ENCODE results near the gene IKZF1.

The IKZF1 gene

DNA sequence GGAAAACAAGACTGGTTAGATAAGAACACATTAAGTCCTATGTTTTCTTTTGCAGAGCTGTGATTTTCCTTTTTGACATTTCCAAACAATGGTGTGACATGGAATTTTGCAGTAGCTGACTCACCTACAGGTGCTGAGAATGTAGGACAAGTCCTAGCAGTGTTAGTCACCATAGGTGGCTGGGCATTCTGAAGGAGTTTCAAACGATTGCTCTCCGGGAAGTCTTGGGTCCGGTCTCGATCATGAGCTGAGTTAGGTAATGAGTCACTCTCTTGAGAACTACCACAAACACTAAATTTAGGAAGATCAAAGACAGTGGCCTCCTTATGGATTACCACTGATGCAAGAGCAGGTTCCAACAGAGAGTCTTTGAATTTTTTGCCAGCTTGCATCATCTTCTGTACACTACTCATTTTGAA, 142.0 kb downstream of the IKZF1 start:
- DNase-seq, result no peak

DNA sequence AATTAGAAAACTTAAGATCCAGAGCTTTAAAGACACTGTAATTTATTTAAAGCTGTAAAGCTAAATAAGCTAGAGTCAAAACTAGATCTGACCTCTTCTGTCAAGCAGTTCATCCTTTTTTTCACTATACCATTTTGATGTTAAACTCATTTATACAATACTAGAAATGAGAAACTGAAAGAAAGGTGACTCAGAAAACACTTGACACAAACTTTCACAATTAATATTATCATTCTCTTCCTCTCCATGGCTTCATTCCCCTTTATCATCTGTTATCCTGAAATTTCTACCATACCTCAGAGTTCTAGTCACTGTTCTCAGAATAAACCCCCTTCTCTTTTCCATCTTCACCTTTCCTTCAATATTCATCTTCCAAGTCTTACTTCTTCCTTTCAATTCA, 144.3 kb downstream of the IKZF1 start:
- no peak for DNase-seq

DNA sequence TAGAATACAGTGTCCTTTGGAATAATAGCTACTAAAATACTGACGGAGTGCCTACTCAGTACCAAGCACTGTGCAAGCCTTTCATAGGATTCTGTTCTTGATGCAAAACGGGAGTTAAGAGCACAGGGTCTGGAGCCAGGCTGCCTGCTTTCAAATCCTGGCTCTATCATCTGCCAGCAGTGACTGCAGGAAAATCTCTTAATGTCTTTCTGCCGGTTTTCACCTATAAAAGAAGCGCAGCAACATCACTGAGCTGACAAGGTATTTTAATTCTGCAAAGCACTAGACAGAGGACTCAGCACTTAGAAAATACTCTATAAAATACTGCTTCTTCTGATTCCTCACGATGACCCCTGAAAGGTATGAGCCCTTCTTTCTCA, 145.0 kb downstream of the IKZF1 start:
- no peak for DNase-seq

DNA sequence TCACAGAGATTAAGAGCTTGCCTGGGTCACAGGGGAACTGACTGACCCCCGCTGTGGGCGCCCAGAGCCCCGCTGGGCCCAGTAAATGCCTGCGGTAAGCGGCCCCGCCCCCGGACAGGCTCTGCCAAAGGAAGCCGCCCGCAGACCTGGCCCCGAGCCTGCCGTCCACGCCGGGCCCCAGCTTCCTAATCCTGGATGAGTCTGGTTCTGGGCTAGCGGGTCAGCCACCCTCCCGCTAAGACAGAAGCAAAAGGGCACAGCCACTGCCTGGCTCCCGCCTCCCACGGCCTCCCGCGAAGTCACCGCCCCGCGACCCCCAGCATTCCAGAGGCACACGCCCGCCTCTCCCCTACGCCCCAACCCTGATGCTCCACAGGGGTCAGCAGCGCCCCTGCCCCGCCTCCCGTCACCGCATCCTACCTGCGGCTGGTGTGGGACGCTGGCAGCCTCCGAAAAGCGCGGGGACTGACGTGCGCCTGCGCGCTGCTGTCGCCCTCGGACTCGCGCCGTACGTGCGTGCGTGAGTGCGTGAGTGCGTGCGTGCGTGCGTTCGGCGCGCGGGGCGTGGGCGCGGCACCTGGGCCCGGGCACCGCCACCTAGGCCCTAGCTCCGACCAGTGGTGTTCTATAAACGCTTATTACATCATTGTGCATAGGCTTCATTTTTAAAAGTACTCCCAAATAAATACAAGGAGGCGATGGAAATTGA, 145.5 kb downstream of the IKZF1 start, which contains the start of gene FIGNL1:
TSS of gene FIGNL1 (minus strand) at position 470 of the 709 bp plus-strand sequence. CDS start 3,063 bp downstream, outside the sequence.
- DNase-seq, result peak in 56 of 58 donors; percentile 9 to 82 (median 64)

DNA sequence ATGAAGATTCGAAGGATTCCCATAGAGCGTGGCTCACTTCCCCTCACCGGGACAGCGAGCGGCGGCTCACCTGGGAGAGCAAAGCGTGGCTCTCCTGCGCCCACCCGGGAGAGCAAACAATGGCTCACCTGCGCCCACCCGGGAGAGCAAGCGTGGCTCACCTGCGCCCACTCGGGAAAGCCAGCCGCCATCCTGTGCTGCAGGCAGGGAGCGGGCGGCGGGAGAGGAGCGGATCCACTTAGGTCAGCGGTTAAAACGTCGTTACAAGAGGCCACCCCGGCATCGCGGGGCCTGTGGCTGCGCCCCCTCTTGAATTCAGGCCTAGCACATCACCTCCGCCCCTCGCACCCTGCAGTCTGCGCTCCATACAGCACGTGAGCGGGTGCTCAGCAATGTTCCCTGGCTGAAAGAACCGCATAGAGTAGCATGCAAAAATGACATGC, 146.1 kb downstream of the IKZF1 start:
- peak in 14 of 58 donors; percentile 30 to 73 (median 46) for DNase-seq
